ENCODE data around the gene KLF2. TPM values are rescaled to one million over a fixed set of nuclear protein-coding genes. Genes with fewer than 3 reads are reported as not detected.

The KLF2 gene
- total and polyA plus RNA-seq, 2 of the 13 experiments (the other 11 are each of a cell fraction or from before 2014, with no cell fraction given): not detected

DNA sequence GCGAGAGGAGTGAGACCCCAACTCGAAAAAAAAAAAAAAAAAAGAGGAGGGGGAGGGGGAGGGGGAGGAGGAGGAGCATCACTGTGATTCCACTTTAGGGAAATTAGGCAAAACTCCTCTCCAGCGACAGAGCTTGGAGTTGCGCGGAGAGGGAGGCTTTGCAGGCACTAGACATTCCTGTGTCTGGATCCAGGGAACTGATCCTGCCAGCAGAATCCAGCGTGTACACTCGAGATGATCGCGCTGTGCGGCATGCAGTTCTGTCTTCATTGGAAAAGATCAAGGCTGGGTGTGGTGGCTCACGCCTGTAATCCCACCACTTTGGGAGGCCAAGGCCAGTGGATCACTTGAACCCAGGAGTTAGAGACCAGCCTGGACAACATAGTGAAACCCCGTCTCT is 29.6 kb upstream of the KLF2 start:
- TF ChIP-seq CHCHD3 (CRISPR knock-in tag; IDR thresholded peaks at IDR 0.05) (no peak), ZNF766 (CRISPR knock-in tag; IDR thresholded peaks at IDR 0.05; ENCODE audit: borderline replicate concordance) (no peak)
- TF ChIP-seq, protein P1, sequence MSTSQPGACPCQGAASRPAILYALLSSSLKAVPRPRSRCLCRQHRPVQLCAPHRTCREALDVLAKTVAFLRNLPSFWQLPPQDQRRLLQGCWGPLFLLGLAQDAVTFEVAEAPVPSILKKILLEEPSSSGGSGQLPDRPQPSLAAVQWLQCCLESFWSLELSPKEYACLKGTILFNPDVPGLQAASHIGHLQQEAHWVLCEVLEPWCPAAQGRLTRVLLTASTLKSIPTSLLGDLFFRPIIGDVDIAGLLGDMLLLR (CRISPR knock-in tag; IDR thresholded peaks at IDR 0.05): no peak
- WGBS (ENCODE audit: low lambda C conversion rate): 64% methylated on average over 8 of the region's 12 CpGs
- no peaks in the 10 kb centered on the region for H4K20me1 ChIP-seq (ENCODE audit: insufficient read depth, low read length)
- H3K4me1 ChIP-seq (ENCODE audit: insufficient read depth, low read length): peaks cover 13% of the 10 kb centered on the region
- H3K4me2 ChIP-seq (ENCODE audit: low read depth, low read length): no peak overlapping the region
- intact Hi-C loops (cut with micrococcal nuclease; ENCODE audit: unreplicated experiment) (no loop called here), in situ Hi-C loops (cut with HindIII; ENCODE audit: extremely low pct_ligation_motif_present, low pct_unique_long_range_greater_than_20kb) (no loop called here)
- POLR2A ChIA-PET: no interaction called here
- no peaks in the 10 kb centered on the region for H3K36me3 ChIP-seq (replicated peaks in 1 of 2; ENCODE audit: control insufficient read depth in 1 of 2, insufficient read depth in 2 of 2, low read length in 2 of 2)
- H3K4me3 ChIP-seq (replicated peaks in 1 of 3; ENCODE audit: insufficient read depth in 1 of 3, low read depth in 2 of 3, low read length in 3 of 3): no peak overlapping the region
- ATAC-seq (no peak), DNase-seq (ENCODE audit: low spot score) (no peak), FAIRE-seq (no peak)
- no peak overlapping the region for H2AFZ ChIP-seq (ENCODE audit: low read length)
- no peak overlapping the region for H3K27ac ChIP-seq (ENCODE audit: extremely low read length, insufficient read depth, low read length)
- no peaks in the 10 kb centered on the region for H3K9me3 ChIP-seq (ENCODE audit: low read length)
- no peak overlapping the region for H3K9ac ChIP-seq (ENCODE audit: insufficient read depth, low read depth, low read length)
- no TSS peak for BruUV-seq (replicated peaks)
- CTCF ChIA-PET (ENCODE audit: low intra/inter-chr PET ratio, low total read pairs): no interaction called here
- peaks cover 1 to 16% of the 10 kb centered on the region in 2 experiments; a peak in 4 of 5 replicates for H3K27me3 ChIP-seq (ENCODE audit: control insufficient read depth in 1 of 2, insufficient read depth in 2 of 2, low read length in 2 of 2)
- H3K79me2 ChIP-seq (ENCODE audit: insufficient read depth, low read length): no peaks in the 10 kb centered on the region

- no peaks in the 10 kb centered on the region for H3K79me2 ChIP-seq (ENCODE audit: insufficient read depth, low read length)
- ChIA-PET POLR2A (no interaction called here), CTCF (ENCODE audit: low intra/inter-chr PET ratio, low total read pairs) (no interaction called here)
- no peak overlapping the region for H3K4me2 ChIP-seq (ENCODE audit: low read depth, low read length)
- H3K27me3 ChIP-seq (ENCODE audit: control insufficient read depth in 1 of 2, insufficient read depth in 2 of 2, low read length in 2 of 2): peaks cover 0 to 16% of the 10 kb centered on the region in 2 experiments; a peak in 4 of 5 replicates
- H3K4me3 ChIP-seq (replicated peaks in 1 of 3; ENCODE audit: insufficient read depth in 1 of 3, low read depth in 2 of 3, low read length in 3 of 3): no peak overlapping the region
- 7% methylated on average over 4 of the region's 7 CpGs for WGBS (ENCODE audit: low lambda C conversion rate)
- peaks cover 13% of the 10 kb centered on the region for H3K4me1 ChIP-seq (ENCODE audit: insufficient read depth, low read length)
- in situ Hi-C loops (cut with HindIII; ENCODE audit: extremely low pct_ligation_motif_present, low pct_unique_long_range_greater_than_20kb) (no loop called here), intact Hi-C loops (cut with micrococcal nuclease; ENCODE audit: unreplicated experiment) (no loop called here)
- no peak overlapping the region for H3K27ac ChIP-seq (ENCODE audit: extremely low read length, insufficient read depth, low read length)
- H2AFZ ChIP-seq (ENCODE audit: low read length): no peak overlapping the region
- no peak overlapping the region for H3K9ac ChIP-seq (ENCODE audit: insufficient read depth, low read depth, low read length)
- H4K20me1 ChIP-seq (ENCODE audit: insufficient read depth, low read length): no peaks in the 10 kb centered on the region
- ATAC-seq (no peak), DNase-seq (ENCODE audit: low spot score) (no peak), FAIRE-seq (no peak)
- no TSS peak for BruUV-seq (replicated peaks)
- H3K36me3 ChIP-seq (replicated peaks in 1 of 2; ENCODE audit: control insufficient read depth in 1 of 2, insufficient read depth in 2 of 2, low read length in 2 of 2): no peaks in the 10 kb centered on the region
- no peaks in the 10 kb centered on the region for H3K9me3 ChIP-seq (ENCODE audit: low read length)
- TF ChIP-seq TAF15 (IDR thresholded peaks at IDR 0.05; ENCODE audit: low read depth, low read length, poor library complexity, severe bottlenecking): no peak
- TF ChIP-seq ISL2 (CRISPR knock-in tag; IDR thresholded peaks at IDR 0.05): no peak
- TF ChIP-seq HNRNPL (IDR thresholded peaks at IDR 0.05; ENCODE audit: low read depth, low read length): no peak
- TF ChIP-seq ATF3 (CRISPR knock-in tag; IDR thresholded peaks at IDR 0.05): no peak
Observed at GRCh38 chr19:16296713-16297112, 27.9 kb upstream of the KLF2 start.

Data from HepG2 (cell line).